T47D (cell line): ENCODE results near the gene AOPEP.

Experiments
- DNase-seq, 2 experiments: peaks; one replicate each; pipeline versions ENCODE4 v3.0.0 to v3.0.0-alpha.2; 2011 to 2012; ENCODE audit warnings: low read depth in 1 of 2, low spot score in 1 of 2
- JUND ChIP-seq: IDR thresholded peaks from 2 replicates; pipeline ENCODE4 v1.6.1; 2012; ENCODE audit warnings: low read depth
- in situ Hi-C: cut with HindIII; loops from 2 replicates; pipeline ENCODE4 v1.10.0; 2016; ENCODE audit warnings: low sequenced_read_pairs, low pct_unique_long_range_greater_than_20kb

Gene AOPEP

DNA sequence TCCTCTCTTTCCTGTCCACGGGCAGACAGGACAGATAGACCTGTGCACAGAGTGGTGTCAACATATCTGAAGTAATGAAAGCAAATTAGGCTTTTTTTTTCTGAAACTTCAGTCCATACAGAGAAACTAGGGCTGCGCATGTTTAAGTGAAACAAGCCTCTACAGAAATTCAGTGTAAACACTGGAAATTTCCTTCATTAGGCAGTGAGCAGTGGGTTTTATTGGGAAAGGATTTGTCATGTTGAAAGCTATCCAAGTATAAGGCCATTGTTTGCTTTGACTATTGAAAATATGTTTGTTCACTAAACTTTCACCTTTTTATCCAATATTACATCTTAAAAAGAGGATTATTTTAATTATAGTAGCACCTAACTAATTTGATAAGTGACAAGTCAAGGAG, 161.2 kb downstream of the AOPEP start:
- no peak; the same call in 1 of the 2 replicates for TF ChIP-seq JUND
- in situ Hi-C loops, result no loop called here
- no peak for DNase-seq

DNA sequence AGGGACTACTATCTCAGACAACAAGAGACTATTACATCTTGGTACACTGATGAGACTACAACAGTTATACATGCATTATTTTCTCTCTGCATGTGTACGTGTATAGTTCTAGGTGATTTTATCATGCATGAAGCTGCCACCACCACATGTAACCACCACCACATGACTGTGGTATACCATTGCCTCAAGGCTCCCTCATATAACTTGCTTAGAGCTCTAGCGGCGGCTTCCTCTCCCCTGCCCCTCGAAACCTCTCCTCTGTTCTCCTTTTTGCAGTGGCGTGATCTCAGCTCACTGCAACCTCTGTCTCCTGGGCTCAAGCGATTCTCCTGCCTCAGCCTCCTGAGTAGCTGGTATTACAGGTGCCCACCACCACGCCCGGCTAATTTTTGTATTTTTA, 162.3 kb downstream of the AOPEP start:
- no peak for TF ChIP-seq JUND
- DNase-seq, result no peak
- in situ Hi-C loops, result no loop called here

DNA sequence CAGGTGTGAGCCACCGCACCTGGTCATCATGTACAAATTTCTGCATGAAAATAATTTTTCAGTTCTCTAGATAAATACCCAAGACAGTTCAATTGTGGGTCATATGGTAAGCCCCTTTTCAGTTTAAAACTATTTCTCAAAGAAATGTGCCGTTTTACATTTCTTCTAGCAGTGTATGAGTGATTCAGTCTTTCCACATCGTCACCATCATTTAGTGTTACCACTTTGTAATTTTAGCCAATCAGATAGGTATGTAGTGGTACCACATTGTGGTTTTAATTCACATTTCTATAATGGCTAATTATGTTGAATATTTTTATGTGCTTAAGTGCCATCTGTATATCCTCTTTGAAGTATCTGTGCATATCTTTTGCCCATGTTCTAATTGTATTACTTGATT, 163.1 kb downstream of the AOPEP start:
- no peak for DNase-seq
- in situ Hi-C loops, result no loop called here
- TF ChIP-seq JUND, result no peak

DNA sequence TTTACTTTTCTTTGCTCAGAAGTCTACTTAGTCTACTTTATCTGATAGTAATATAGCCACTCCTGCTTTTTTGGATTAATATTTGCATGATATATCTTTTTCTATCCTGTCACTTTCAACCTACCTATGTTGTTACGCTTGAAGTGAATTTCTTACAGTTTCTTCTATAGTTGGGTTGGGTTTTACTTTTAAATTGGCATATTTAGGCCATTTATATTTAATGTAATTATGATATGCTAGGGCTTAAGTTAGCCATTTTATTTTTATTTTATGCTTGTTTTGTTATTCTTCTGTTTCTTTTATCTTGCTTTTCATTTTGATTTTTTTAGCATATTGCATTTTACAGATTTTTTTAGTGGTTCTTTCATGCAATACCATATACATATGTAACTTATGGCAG, 164.7 kb downstream of the AOPEP start:
- in situ Hi-C loops, result no loop called here
- TF ChIP-seq JUND, result no peak
- no peak for DNase-seq

DNA sequence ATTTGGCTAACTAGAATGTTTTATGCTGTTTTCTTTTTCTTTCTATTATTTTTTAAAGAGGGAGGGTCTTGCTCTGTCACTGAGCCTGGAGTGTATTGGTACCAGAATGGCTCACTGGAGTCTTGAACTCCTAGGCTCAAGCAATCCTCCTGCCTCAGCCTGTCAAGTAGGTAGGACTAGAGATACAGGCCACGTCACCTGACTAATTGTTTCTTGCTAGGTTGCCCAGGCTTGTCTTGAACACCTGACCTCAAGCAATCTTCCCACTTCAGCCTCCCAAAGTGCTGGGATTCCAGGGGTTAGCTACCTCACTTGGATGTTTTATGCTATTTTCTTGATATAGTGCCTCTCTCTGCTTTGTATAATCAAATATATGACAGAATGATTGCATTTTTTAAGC, 166.2 kb downstream of the AOPEP start:
- no peak for TF ChIP-seq JUND
- no peak for DNase-seq
- in situ Hi-C loops, result no loop called here

DNA sequence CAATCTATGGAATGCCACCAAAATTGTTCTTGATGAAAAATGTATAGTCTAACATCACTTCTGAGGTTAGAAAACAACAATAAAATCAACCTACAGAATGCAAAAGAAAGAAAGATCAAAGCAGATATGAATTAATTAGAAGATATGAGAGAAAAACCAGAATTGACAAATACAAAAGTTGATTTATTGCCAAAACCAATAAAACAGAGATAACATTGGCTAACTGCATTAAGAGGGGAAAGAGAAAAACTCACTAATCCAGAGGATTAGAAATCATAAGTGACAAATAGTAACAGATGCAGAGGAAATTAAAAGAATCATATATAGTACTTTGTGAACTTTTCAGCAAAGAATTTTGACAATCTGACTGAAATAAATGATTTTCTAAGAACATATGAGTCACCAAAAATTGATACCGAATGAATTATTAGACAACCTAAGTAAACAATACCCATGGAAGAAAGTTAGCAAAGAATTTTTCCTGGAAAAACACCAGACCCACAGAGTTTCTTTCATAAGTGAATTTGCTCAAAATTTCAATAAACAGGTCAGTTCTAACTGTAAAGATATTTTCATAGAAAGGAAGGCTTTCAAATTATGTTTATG, 167.7 kb downstream of the AOPEP start:
- no peak for TF ChIP-seq JUND
- in situ Hi-C loops, result no loop called here
- DNase-seq, result no peak

DNA sequence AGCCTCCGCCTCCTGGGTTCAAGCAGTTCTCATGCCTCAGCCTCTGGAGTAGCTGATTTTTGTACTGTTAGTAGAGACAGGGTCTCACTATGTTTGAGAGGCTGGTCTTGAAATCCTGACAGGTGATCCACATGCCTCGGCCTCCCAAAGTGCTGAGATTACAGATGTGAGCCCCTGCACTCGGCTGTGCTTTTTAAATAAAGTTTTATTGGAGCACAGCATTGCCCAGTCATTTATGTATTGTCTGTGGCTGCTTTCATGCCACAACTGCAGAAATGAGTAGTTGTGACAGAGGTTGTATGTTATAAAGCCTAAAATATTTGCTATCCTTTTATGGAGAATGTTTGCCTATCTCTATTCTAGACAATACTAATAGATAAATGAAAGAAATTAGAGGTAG, 169.2 kb downstream of the AOPEP start:
- DNase-seq, result no peak
- no peak for TF ChIP-seq JUND
- in situ Hi-C loops, result no loop called here

DNA sequence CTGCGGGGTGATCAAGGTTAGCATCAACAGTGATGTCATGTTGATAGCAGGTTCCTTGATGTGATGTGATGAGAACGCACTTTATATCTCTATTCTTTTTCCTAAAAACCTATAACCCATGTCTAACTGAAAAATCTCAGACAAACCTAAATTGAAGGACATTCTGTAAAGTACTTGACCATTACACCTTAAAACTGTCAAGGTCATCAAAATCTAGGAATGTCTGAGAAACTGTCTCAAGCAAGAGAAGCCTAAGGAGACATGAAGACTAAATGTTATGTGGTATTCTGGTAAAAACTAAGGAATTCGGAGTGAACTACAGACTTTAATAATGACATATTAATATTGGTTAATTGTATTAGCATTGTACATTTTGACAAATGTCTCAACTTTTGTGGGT, 170.0 kb downstream of the AOPEP start:
- TF ChIP-seq JUND, result no peak
- in situ Hi-C loops, result no loop called here

DNA sequence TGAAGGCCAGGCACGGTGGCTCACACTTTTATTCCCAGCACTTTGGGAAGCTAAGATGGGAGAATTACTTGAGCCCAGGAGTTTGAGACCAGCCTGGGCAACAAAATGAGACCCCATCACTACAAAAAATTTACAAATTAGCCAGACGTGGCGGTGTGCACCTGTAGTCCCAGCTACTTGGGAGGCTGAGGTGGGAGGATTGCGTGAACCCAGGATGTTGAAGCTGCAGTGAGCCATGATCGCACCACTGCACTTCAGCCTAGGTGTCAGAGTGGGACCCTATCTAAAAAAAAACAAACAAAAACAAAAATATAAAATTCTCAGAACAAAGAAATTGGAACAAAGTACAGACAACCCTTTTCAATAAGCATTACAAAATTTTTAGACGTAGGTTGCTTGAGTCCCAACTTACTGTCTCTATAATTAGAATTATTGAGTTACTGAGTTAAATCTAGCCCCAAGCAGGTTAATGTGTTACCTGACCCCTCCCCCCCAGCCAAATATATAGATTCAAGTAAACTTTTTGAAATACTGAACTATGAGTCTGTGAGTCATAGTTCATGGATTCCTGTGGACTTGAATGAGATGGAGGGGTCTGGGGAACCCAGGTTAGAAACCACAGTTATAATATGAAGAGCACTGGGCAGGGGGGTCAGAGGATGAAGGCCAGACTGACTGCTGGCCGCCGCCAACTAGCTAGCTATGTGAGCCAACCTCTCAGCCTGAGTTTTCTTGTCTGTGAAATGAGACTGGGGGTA, 173.1 kb downstream of the AOPEP start:
- TF ChIP-seq JUND, result no peak
- in situ Hi-C loops, result no loop called here
- DNase-seq, result no peak

More for the DNA sequence above, 170.0 kb downstream of the AOPEP start:
- DNase-seq, result no peak

DNA sequence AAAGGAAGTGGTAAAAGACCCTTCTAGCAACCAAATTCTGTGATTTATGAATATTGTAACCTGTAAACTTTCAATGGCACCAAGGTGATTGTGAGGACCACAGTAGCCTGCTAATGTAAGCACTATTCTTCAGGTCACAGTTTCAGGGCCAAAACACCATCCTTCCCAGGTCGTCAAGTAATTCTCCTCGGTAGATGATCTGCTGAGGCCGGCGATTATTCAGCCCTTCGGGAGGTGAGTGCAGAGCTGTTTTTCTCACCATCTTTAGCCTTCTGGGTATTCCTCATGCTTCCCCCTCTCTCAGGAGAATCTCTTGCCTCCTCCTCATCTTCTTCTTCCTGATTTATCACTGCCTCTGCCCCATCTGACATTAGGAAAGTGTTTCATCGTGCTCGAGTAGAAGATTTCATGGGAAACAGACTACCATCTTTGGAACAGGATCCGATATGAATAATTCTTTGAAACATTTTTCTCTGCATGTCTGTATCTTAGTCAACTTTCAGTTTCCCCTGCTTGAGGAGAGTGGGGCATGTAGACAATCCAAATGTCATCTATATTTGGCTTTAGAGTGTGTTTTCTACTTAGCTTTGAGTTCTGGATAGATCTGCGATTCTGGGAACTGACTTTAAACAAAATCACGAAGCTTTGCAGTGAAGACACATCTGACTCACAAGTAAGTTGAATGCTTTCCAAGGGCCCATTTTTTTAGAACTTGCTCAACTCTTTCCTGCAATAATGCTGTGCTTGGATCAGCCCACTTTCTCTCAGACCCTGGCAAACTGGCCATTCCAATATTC, 173.9 kb downstream of the AOPEP start:
- DNase-seq, result no peak
- in situ Hi-C loops, result no loop called here
- no peak for TF ChIP-seq JUND

DNA sequence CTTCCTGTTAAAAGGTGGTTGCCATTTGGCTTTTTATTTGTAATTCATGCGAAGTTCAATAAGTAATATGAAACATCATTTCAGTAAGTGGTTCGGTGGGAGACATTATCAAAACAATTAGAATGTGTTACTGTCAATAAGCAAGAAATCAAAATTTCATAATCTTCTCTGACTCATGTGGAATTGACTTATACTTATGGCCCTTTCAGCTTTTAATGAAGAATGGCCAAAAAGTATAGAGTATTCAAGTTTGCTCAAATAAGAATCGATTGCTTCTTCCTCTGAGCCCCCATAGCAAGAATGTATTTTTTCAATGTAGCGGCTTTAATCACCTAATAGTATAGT, 174.5 kb downstream of the AOPEP start:
- no peak for TF ChIP-seq JUND
- in situ Hi-C loops, result no loop called here
- no peak for DNase-seq

DNA sequence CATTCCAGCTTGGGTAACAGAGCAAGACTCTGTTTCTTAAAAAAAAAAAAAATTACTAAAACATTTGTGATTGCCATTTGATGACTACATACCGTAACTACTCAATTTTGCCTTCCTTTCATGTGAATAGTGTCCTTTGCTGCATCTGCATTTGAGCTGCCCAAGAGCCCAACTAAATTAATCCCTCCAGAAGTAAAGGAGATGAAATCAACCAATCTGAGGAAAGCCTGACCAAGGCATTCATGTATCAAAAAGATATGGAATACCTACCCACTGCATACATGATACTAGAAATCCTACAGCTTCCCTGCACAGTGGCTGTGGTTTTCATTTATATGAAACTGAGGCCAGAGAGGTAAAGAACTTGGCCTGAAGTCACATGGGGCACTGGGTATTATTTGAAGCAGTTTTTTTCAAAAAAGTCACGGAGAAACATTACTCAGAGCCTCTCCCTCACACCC, 177.5 kb downstream of the AOPEP start:
- in situ Hi-C loops, result no loop called here
- no peak for TF ChIP-seq JUND
- no peak for DNase-seq

DNA sequence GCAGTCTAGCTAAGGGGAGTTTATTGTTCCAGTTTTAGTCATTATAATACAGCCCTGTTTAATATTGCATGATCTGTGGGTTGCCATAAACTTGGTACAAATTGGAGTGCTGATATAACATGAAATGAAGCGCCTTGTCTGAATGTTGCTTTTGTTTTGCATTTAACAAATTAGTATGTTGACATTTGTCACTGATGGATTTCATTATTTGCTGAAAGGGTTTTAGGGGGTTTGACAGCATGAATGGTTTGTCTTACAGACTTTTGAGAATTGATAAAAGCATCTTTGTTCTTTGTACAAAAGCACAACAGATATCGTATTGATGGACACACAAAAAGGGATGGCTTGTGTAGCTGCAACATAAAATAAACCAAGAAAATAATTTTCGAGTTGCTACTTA, 178.3 kb downstream of the AOPEP start:
- in situ Hi-C loops, result no loop called here
- no peak for DNase-seq
- no peak for TF ChIP-seq JUND

DNA sequence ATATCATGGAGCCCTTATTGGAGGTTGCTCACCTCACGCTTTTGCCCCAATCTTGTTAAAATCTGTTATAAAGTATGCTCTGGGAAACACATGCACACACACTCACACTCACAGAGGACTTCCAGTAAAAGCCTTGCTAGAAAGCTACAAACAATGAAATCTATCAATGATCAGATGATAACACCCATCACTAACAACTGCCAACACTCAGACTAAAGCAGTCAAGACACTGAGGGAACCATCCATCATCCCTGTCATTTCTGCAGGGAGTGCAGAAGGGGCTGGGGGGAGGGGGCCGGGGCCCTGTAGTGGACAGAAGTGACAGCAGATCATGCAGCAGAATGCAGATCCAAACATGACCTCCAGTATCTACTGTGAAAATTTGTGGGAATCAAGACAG, 179.1 kb downstream of the AOPEP start:
- in situ Hi-C loops, result no loop called here
- TF ChIP-seq JUND, result no peak
- no peak for DNase-seq
